DND-41 (cell line): ENCODE results near the gene SPTAN1.

Experiments used
- EZH2 ChIP-seq: IDR thresholded peaks from 3 replicates; pipeline ENCODE4 v1.6.1; 2012; ENCODE audit warnings: borderline replicate concordance, low read depth, mild to moderate bottlenecking, moderate library complexity, low read length, inconsistent platforms; ENCODE audit not compliant: severe bottlenecking
- TF ChIP-seq, protein P1 (sequence below): IDR thresholded peaks from 2 replicates; pipeline ENCODE4 v1.5.1; 2012; ENCODE audit warnings: borderline replicate concordance, low read length, moderate library complexity, mild to moderate bottlenecking; ENCODE audit not compliant: poor library complexity, severe bottlenecking; ENCODE audit errors: extremely low read depth

DNA sequence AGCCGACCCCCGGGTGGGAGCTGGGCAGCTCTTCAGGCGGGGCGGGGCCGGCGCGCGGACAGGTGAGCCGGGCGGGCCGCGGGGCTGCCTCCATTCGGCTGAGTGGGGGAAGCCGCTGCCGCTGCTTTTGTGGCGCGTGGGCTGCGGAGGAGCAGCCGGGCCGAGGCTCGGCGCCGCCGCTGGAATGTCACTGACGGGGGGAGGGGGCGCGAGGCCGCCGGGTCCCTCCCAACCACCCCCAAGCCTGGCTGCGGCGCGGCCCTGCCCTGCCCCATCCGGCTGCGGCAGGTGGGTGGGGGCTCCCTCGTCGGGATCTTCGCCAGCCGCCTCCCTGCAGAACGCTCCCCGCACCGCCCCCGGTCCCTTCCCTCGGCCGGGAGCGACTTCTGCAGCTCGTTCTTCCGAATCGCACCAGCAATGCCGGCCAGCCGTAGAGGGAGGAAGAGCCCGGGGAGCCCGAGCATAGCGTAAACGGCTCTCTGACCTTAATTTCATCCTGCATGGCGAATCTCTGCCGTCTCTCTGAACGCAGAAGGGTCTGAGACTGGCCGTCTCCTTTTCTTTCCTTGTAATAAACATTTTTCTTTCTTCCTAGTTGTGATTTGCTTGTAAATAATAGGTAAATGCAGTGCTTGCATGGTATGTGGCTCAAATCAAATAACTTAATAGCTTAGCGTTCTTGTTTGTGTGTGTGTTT is 505 bp downstream of the SPTAN1 start:
- no peak for TF ChIP-seq EZH2
- TF ChIP-seq, protein P1, sequence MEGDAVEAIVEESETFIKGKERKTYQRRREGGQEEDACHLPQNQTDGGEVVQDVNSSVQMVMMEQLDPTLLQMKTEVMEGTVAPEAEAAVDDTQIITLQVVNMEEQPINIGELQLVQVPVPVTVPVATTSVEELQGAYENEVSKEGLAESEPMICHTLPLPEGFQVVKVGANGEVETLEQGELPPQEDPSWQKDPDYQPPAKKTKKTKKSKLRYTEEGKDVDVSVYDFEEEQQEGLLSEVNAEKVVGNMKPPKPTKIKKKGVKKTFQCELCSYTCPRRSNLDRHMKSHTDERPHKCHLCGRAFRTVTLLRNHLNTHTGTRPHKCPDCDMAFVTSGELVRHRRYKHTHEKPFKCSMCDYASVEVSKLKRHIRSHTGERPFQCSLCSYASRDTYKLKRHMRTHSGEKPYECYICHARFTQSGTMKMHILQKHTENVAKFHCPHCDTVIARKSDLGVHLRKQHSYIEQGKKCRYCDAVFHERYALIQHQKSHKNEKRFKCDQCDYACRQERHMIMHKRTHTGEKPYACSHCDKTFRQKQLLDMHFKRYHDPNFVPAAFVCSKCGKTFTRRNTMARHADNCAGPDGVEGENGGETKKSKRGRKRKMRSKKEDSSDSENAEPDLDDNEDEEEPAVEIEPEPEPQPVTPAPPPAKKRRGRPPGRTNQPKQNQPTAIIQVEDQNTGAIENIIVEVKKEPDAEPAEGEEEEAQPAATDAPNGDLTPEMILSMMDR, result no peak
